Measurements from ENCODE around the gene MTERF1. TPM values are rescaled to one million over a fixed set of nuclear protein-coding genes. Genes with fewer than 3 reads are reported as not detected.

MTERF1 gene
- total RNA-seq, 1 donor from 2014 or later: 5.0 TPM

GRCh38 chr7:91916051-91916440, 35.5 kb upstream of the MTERF1 start:
- no peak for TF ChIP-seq CTCF (IDR thresholded peaks at IDR 0.05)
- H3K27ac ChIP-seq: no peak overlapping the region
- H3K4me1 ChIP-seq: no peaks in the 10 kb centered on the region
- no peak for DNase-seq (ENCODE audit: low spot score in 2 of 2)
- H3K36me3 ChIP-seq: no peaks in the 10 kb centered on the region
- no peaks in the 10 kb centered on the region for H3K27me3 ChIP-seq
- H3K4me3 ChIP-seq: no peak overlapping the region
- no peaks in the 10 kb centered on the region for H3K9me3 ChIP-seq
- intact Hi-C loops (cut with DNase I): no loop called here

GRCh38 chr7:91915401-91916050, 35.0 kb upstream of the MTERF1 start:
- intact Hi-C loops (cut with DNase I): no loop called here
- Histone ChIP-seq H3K27me3 (no peaks in the 10 kb centered on the region), H3K4me1 (no peaks in the 10 kb centered on the region), H3K36me3 (no peaks in the 10 kb centered on the region), H3K27ac (no peak overlapping the region), H3K9me3 (no peaks in the 10 kb centered on the region), H3K4me3 (no peak overlapping the region)
- DNase-seq (ENCODE audit: low spot score in 2 of 2): no peak
- no peak for TF ChIP-seq CTCF (IDR thresholded peaks at IDR 0.05)

GRCh38 chr7:91913612-91914011, 33.1 kb upstream of the MTERF1 start:
- Histone ChIP-seq H3K27me3 (no peaks in the 10 kb centered on the region), H3K36me3 (no peaks in the 10 kb centered on the region), H3K4me3 (no peak overlapping the region), H3K9me3 (no peaks in the 10 kb centered on the region), H3K4me1 (no peaks in the 10 kb centered on the region), H3K27ac (no peak overlapping the region)
- no peak for DNase-seq (ENCODE audit: low spot score in 2 of 2)
- TF ChIP-seq CTCF (IDR thresholded peaks at IDR 0.05): no peak
- intact Hi-C loops (cut with DNase I): no loop called here

- Histone ChIP-seq H3K4me3 (no peak overlapping the region), H3K9me3 (no peaks in the 10 kb centered on the region), H3K27ac (no peak overlapping the region), H3K27me3 (no peaks in the 10 kb centered on the region), H3K36me3 (no peaks in the 10 kb centered on the region), H3K4me1 (no peaks in the 10 kb centered on the region)
- DNase-seq (ENCODE audit: low spot score in 2 of 2): no peak
- intact Hi-C loops (cut with DNase I): no loop called here
- no peak for TF ChIP-seq CTCF (IDR thresholded peaks at IDR 0.05)
These were observed 32.0 kb upstream of the MTERF1 start for GRCh38 chr7:91912494-91912893.

- Histone ChIP-seq H3K4me3 (no peak overlapping the region), H3K27ac (no peak overlapping the region), H3K27me3 (no peaks in the 10 kb centered on the region), H3K9me3 (no peaks in the 10 kb centered on the region), H3K36me3 (no peaks in the 10 kb centered on the region), H3K4me1 (no peaks in the 10 kb centered on the region)
- DNase-seq (ENCODE audit: low spot score in 2 of 2): no peak
- no peak for TF ChIP-seq CTCF (IDR thresholded peaks at IDR 0.05)
- intact Hi-C loops (cut with DNase I): no loop called here
These were observed 30.6 kb upstream of the MTERF1 start for GRCh38 chr7:91911121-91911520.

- intact Hi-C loops (cut with DNase I): no loop called here
- no peaks in the 10 kb centered on the region for H3K9me3 ChIP-seq
- no peaks in the 10 kb centered on the region for H3K4me1 ChIP-seq
- TF ChIP-seq CTCF (IDR thresholded peaks at IDR 0.05): no peak
- no peaks in the 10 kb centered on the region for H3K36me3 ChIP-seq
- H3K27ac ChIP-seq: no peak overlapping the region
- H3K4me3 ChIP-seq: no peak overlapping the region
- DNase-seq (ENCODE audit: low spot score in 2 of 2): no peak
- no peaks in the 10 kb centered on the region for H3K27me3 ChIP-seq
These were observed 29.7 kb upstream of the MTERF1 start for GRCh38 chr7:91910171-91910570.
